ENCODE measurements around the gene GNB1. TPM values are rescaled to one million over a fixed set of nuclear protein-coding genes. Genes with fewer than 3 reads are reported as not detected.

The GNB1 gene
- total and polyA plus RNA-seq, 9 of the 15 experiments (the other 6 are each of a cell fraction or from before 2014, with no cell fraction given): 34.3 to 388 (median 114) TPM

GRCh38 chr1:1883092-1883873 lies 7.6 kb downstream of the GNB1 start (continued):
- TF ChIP-seq ZNF407 (IDR thresholded peaks at IDR 0.05; ENCODE audit: low read depth) (no peak), WHSC1 (IDR thresholded peaks at IDR 0.05; ENCODE audit: low read length) (no peak), CTCFL (IDR thresholded peaks at IDR 0.05; ENCODE audit: borderline replicate concordance, insufficient read depth, low read depth, low read length, poor library complexity, severe bottlenecking) (no peak), BMI1 (IDR thresholded peaks at IDR 0.05; ENCODE audit: low read length) (no peak), GTF2F1 (IDR thresholded peaks at IDR 0.05; ENCODE audit: low read depth, low read length) (no peak), CBX8 (IDR thresholded peaks at IDR 0.05; ENCODE audit: borderline replicate concordance, extremely low read depth, low read depth, low read length, poor library complexity, severe bottlenecking) (no peak), FOS (IDR thresholded peaks at IDR 0.05; ENCODE audit: extremely low read depth, insufficient read length) (no peak), EZH2 (IDR thresholded peaks at IDR 0.05; ENCODE audit: borderline replicate concordance, low read depth, low read length) (no peak), YY1 (IDR thresholded peaks at IDR 0.05; ENCODE audit: borderline replicate concordance in 1 of 3, control insufficient read depth in 1 of 3, extremely low read depth in 1 of 3, insufficient read depth in 3 of 3, insufficient read length in 1 of 3, insufficient replicate concordance in 2 of 3, low read depth in 1 of 3, low read length in 2 of 3) (no peak), ZNF24 (IDR thresholded peaks at IDR 0.05) (no peak), BACH1 (tag; IDR thresholded peaks at IDR 0.05) (no peak), IRF2 (CRISPR knock-in tag; IDR thresholded peaks at IDR 0.05) (no peak)
- TF ChIP-seq, protein P1, sequence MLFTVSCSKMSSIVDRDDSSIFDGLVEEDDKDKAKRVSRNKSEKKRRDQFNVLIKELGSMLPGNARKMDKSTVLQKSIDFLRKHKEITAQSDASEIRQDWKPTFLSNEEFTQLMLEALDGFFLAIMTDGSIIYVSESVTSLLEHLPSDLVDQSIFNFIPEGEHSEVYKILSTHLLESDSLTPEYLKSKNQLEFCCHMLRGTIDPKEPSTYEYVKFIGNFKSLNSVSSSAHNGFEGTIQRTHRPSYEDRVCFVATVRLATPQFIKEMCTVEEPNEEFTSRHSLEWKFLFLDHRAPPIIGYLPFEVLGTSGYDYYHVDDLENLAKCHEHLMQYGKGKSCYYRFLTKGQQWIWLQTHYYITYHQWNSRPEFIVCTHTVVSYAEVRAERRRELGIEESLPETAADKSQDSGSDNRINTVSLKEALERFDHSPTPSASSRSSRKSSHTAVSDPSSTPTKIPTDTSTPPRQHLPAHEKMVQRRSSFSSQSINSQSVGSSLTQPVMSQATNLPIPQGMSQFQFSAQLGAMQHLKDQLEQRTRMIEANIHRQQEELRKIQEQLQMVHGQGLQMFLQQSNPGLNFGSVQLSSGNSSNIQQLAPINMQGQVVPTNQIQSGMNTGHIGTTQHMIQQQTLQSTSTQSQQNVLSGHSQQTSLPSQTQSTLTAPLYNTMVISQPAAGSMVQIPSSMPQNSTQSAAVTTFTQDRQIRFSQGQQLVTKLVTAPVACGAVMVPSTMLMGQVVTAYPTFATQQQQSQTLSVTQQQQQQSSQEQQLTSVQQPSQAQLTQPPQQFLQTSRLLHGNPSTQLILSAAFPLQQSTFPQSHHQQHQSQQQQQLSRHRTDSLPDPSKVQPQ (CRISPR knock-in tag; IDR thresholded peaks at IDR 0.05; ENCODE audit: borderline replicate concordance): no peak
